Measurements from ENCODE around the gene BRIP1. TPM values are rescaled to one million over a fixed set of nuclear protein-coding genes. Genes with fewer than 3 reads are reported as not detected.

BRIP1 gene
- total RNA-seq, 3 donors from 2014 or later, result 0.89 to 7.4 (median 3.2) TPM

GRCh38 chr17:61816538-61816937 is 46.8 kb downstream of the BRIP1 start:
- no peaks in the 10 kb centered on the region for H3K36me3 ChIP-seq (ENCODE audit: low read depth)
- no peaks in the 10 kb centered on the region for H3K9me3 ChIP-seq
- no peaks in the 10 kb centered on the region for H3K4me1 ChIP-seq (ENCODE audit: low read depth)
- DNase-seq, result no peak
- no peak overlapping the region for H3K4me3 ChIP-seq
- TF ChIP-seq CTCF (IDR thresholded peaks at IDR 0.05), result no peak
- ATAC-seq, result no peak
- intact Hi-C loops (cut with DNase I, micrococcal nuclease), result no loop called here

GRCh38 chr17:61815863-61816503 is 47.3 kb downstream of the BRIP1 start:
- ATAC-seq (no peak), DNase-seq (no peak)
- intact Hi-C loops (cut with DNase I, micrococcal nuclease), result no loop called here
- no peaks in the 10 kb centered on the region for H3K4me1 ChIP-seq (ENCODE audit: low read depth)
- H3K4me3 ChIP-seq, result no peak overlapping the region
- TF ChIP-seq CTCF (IDR thresholded peaks at IDR 0.05), result no peak
- no peaks in the 10 kb centered on the region for H3K36me3 ChIP-seq (ENCODE audit: low read depth)
- H3K9me3 ChIP-seq, result no peaks in the 10 kb centered on the region

GRCh38 chr17:61814485-61814884 is 48.8 kb downstream of the BRIP1 start:
- H3K36me3 ChIP-seq (ENCODE audit: low read depth), result no peaks in the 10 kb centered on the region
- no peak for DNase-seq
- H3K9me3 ChIP-seq, result no peaks in the 10 kb centered on the region
- no peak overlapping the region for H3K4me3 ChIP-seq
- intact Hi-C loops (cut with DNase I, micrococcal nuclease), result no loop called here
- no peak for TF ChIP-seq CTCF (IDR thresholded peaks at IDR 0.05)
- ATAC-seq, result no peak
- no peaks in the 10 kb centered on the region for H3K4me1 ChIP-seq (ENCODE audit: low read depth)

- DNase-seq, result no peak
- ATAC-seq, result no peak
- intact Hi-C loops (cut with DNase I, micrococcal nuclease), result no loop called here
- no peaks in the 10 kb centered on the region for H3K36me3 ChIP-seq (ENCODE audit: low read depth)
- H3K4me3 ChIP-seq, result no peak overlapping the region
- no peaks in the 10 kb centered on the region for H3K9me3 ChIP-seq
- TF ChIP-seq CTCF (IDR thresholded peaks at IDR 0.05), result no peak
- no peaks in the 10 kb centered on the region for H3K4me1 ChIP-seq (ENCODE audit: low read depth)
Measured at GRCh38 chr17:61813211-61813610, 50.1 kb downstream of the BRIP1 start.

- DNase-seq (no peak), ATAC-seq (no peak)
- TF ChIP-seq CTCF (IDR thresholded peaks at IDR 0.05), result no peak
- Histone ChIP-seq H3K4me3 (no peak overlapping the region), H3K9me3 (no peaks in the 10 kb centered on the region), H3K36me3 (ENCODE audit: low read depth) (no peaks in the 10 kb centered on the region), H3K4me1 (ENCODE audit: low read depth) (no peaks in the 10 kb centered on the region)
- intact Hi-C loops (cut with DNase I, micrococcal nuclease), result no loop called here
Measured at GRCh38 chr17:61812747-61813146, 50.6 kb downstream of the BRIP1 start.

All from mucosa of descending colon (tissue), 3 donors.